ENCODE data around the gene NFAM1. TPM values are rescaled to one million over a fixed set of nuclear protein-coding genes. Genes with fewer than 3 reads are reported as not detected.

NFAM1 gene
- polyA plus RNA-seq, 1 of the 3 experiments (the other 2 are of a cell fraction), result 0.02 TPM

DNA sequence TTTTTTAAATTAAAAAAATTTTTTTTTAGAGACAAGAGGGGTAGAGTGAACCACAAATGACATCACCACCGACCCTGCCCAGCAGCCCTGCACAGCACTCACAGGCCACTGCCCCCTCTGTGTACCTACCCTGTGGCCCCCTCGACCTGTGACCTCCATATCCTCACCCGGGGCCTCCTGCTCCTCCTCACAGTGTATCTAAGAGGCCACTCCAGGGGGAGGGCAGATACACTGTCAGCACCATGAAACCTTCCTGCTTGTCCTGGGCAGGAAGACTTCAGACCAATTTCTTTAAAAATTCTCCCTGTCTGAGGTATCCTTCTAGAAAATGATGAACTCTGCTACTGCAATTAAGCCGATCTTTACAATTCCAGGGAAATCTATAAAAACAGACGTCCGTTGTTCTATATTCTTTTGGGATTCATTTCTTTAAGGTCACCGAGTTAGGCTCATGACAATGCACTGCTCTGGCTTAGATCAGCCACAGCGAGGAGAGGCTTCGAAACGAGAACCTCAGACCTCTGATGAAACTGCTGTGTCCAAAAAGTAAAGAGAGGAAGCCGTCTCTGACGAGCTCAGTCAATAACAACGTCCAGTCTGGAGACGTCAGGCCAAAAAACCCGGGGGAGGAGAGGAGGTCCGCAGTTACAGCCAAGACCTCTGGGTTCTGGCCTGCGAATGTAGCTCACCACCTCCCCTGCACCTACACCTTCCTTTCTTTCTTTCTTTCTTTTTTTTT lies 17.5 kb downstream of the NFAM1 start:
- no peak for DNase-seq
- Histone ChIP-seq H3K4me1 (ENCODE audit: control insufficient read depth in 1 of 2, insufficient read depth in 2 of 2, low read depth in 1 of 2, low read length in 1 of 2) (no peaks in the 10 kb centered on the region; a peak in 1 of 4 replicates), H3K79me2 (ENCODE audit: insufficient read depth) (no peaks in the 10 kb centered on the region), H3K27me3 (ENCODE audit: insufficient read depth) (no peaks in the 10 kb centered on the region), H3K9me3 (no peaks in the 10 kb centered on the region), H3F3A (replicated peaks; ENCODE audit: insufficient read depth) (no peaks in the 10 kb centered on the region), H2AFZ (ENCODE audit: low read depth) (no peak overlapping the region), H3K9ac (no peak overlapping the region), H3K4me2 (no peak overlapping the region), H3K4me3 (ENCODE audit: low read depth in 2 of 2, low read length in 1 of 2) (no peak overlapping the region), H4K20me1 (ENCODE audit: insufficient read depth) (no peaks in the 10 kb centered on the region), H3K9me2 (no peaks in the 10 kb centered on the region), H3K27ac (ENCODE audit: low read depth in 2 of 2, low read length in 1 of 2) (no peak overlapping the region), H3K36me3 (replicated peaks in 1 of 2; ENCODE audit: control insufficient read depth in 1 of 2, insufficient read depth in 2 of 2, low read length in 1 of 2) (no peaks in the 10 kb centered on the region)
- 80% methylated on average over 12 of the region's 17 CpGs for WGBS (ENCODE audit: low lambda C conversion rate)
- ChIA-PET POLR2A (interaction anchor here (0.7 kb wide), 1 partner anchor 429 kb away, joined by 3 read pairs; no protein-coding TSS in a partner anchor), CTCF (no interaction called here)
- TF ChIP-seq, protein P1, sequence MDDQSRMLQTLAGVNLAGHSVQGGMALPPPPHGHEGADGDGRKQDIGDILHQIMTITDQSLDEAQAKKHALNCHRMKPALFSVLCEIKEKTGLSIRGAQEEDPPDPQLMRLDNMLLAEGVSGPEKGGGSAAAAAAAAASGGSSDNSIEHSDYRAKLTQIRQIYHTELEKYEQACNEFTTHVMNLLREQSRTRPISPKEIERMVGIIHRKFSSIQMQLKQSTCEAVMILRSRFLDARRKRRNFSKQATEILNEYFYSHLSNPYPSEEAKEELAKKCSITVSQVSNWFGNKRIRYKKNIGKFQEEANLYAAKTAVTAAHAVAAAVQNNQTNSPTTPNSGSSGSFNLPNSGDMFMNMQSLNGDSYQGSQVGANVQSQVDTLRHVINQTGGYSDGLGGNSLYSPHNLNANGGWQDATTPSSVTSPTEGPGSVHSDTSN (IDR thresholded peaks at IDR 0.05), result no peak
- TF ChIP-seq NRF1 (IDR thresholded peaks at IDR 0.05; ENCODE audit: low read depth, low read length), result no peak
- no peak for TF ChIP-seq JUND (IDR thresholded peaks at IDR 0.05)
- no peak for TF ChIP-seq TCF12 (IDR thresholded peaks at IDR 0.05)
- TF ChIP-seq, protein P2, sequence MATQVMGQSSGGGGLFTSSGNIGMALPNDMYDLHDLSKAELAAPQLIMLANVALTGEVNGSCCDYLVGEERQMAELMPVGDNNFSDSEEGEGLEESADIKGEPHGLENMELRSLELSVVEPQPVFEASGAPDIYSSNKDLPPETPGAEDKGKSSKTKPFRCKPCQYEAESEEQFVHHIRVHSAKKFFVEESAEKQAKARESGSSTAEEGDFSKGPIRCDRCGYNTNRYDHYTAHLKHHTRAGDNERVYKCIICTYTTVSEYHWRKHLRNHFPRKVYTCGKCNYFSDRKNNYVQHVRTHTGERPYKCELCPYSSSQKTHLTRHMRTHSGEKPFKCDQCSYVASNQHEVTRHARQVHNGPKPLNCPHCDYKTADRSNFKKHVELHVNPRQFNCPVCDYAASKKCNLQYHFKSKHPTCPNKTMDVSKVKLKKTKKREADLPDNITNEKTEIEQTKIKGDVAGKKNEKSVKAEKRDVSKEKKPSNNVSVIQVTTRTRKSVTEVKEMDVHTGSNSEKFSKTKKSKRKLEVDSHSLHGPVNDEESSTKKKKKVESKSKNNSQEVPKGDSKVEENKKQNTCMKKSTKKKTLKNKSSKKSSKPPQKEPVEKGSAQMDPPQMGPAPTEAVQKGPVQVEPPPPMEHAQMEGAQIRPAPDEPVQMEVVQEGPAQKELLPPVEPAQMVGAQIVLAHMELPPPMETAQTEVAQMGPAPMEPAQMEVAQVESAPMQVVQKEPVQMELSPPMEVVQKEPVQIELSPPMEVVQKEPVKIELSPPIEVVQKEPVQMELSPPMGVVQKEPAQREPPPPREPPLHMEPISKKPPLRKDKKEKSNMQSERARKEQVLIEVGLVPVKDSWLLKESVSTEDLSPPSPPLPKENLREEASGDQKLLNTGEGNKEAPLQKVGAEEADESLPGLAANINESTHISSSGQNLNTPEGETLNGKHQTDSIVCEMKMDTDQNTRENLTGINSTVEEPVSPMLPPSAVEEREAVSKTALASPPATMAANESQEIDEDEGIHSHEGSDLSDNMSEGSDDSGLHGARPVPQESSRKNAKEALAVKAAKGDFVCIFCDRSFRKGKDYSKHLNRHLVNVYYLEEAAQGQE (IDR thresholded peaks at IDR 0.05; ENCODE audit: low read depth, low read length), result no peak
- no peak for TF ChIP-seq GABPA (IDR thresholded peaks at IDR 0.05; ENCODE audit: low read depth)
- no peak for TF ChIP-seq FOSL2 (IDR thresholded peaks at IDR 0.05; ENCODE audit: borderline replicate concordance, low read depth)
- no peak for TF ChIP-seq RCOR1 (IDR thresholded peaks at IDR 0.05; ENCODE audit: low read length)
- TF ChIP-seq, protein P3, sequence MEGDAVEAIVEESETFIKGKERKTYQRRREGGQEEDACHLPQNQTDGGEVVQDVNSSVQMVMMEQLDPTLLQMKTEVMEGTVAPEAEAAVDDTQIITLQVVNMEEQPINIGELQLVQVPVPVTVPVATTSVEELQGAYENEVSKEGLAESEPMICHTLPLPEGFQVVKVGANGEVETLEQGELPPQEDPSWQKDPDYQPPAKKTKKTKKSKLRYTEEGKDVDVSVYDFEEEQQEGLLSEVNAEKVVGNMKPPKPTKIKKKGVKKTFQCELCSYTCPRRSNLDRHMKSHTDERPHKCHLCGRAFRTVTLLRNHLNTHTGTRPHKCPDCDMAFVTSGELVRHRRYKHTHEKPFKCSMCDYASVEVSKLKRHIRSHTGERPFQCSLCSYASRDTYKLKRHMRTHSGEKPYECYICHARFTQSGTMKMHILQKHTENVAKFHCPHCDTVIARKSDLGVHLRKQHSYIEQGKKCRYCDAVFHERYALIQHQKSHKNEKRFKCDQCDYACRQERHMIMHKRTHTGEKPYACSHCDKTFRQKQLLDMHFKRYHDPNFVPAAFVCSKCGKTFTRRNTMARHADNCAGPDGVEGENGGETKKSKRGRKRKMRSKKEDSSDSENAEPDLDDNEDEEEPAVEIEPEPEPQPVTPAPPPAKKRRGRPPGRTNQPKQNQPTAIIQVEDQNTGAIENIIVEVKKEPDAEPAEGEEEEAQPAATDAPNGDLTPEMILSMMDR (IDR thresholded peaks at IDR 0.05), result no peak

DNA sequence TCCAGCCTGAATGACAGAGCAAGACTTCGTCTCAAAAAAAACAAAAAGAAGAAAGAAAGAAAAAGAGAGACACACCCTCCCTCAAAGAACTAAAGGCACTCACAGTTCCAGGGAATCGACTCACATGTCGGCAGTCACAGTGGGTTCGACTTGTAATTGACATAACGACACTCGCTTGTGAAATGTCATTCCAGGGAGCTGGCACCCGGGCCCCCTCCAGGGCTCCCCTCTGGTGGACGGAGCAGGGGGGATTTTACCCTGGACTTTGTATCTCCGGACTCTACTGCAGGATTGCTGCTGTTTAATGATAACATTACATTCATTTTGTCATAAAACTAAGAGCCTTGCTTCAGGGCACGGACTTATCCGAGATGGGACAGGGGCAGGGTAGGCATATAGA lies 18.2 kb downstream of the NFAM1 start:
- no peak for DNase-seq
- no peak overlapping the region for H3K27ac ChIP-seq (ENCODE audit: low read depth in 2 of 2, low read length in 1 of 2)
- no peaks in the 10 kb centered on the region for H3K27me3 ChIP-seq (ENCODE audit: insufficient read depth)
- H3K4me2 ChIP-seq, result no peak overlapping the region
- H3K9me2 ChIP-seq, result no peaks in the 10 kb centered on the region
- 93% methylated on average over 6 of the region's 11 CpGs for WGBS (ENCODE audit: low lambda C conversion rate)
- H4K20me1 ChIP-seq (ENCODE audit: insufficient read depth), result no peaks in the 10 kb centered on the region
- H3K4me3 ChIP-seq (ENCODE audit: low read depth in 2 of 2, low read length in 1 of 2), result no peak overlapping the region
- POLR2A ChIA-PET, result no interaction called here
- H2AFZ ChIP-seq (ENCODE audit: low read depth), result no peak overlapping the region
- CTCF ChIA-PET, result no interaction called here
- H3K9me3 ChIP-seq, result no peaks in the 10 kb centered on the region
- H3K9ac ChIP-seq, result no peak overlapping the region
- no peaks in the 10 kb centered on the region for H3F3A ChIP-seq (replicated peaks; ENCODE audit: insufficient read depth)
- H3K36me3 ChIP-seq (replicated peaks in 1 of 2; ENCODE audit: control insufficient read depth in 1 of 2, insufficient read depth in 2 of 2, low read length in 1 of 2), result no peaks in the 10 kb centered on the region
- no peaks in the 10 kb centered on the region; a peak in 1 of 4 replicates for H3K4me1 ChIP-seq (ENCODE audit: control insufficient read depth in 1 of 2, insufficient read depth in 2 of 2, low read depth in 1 of 2, low read length in 1 of 2)
- H3K79me2 ChIP-seq (ENCODE audit: insufficient read depth), result no peaks in the 10 kb centered on the region
- TF ChIP-seq NRF1 (IDR thresholded peaks at IDR 0.05; ENCODE audit: low read depth, low read length) (no peak), FOXM1 (IDR thresholded peaks at IDR 0.05; ENCODE audit: low read depth) (no peak), FOSL2 (IDR thresholded peaks at IDR 0.05; ENCODE audit: borderline replicate concordance, low read depth) (no peak), MXI1 (IDR thresholded peaks at IDR 0.05; ENCODE audit: low read depth, low read length) (no peak), TEAD4 (IDR thresholded peaks at IDR 0.05; ENCODE audit: borderline replicate concordance, insufficient read depth) (no peak), RXRA (IDR thresholded peaks at IDR 0.05; ENCODE audit: borderline replicate concordance, low read depth) (no peak), YY1 (IDR thresholded peaks at IDR 0.05; ENCODE audit: low read depth) (no peak), RFX5 (IDR thresholded peaks at IDR 0.05; ENCODE audit: low read length) (no peak), GABPA (IDR thresholded peaks at IDR 0.05; ENCODE audit: low read depth) (no peak), SMC3 (IDR thresholded peaks at IDR 0.05; ENCODE audit: low read depth, low read length) (no peak), EP300 (IDR thresholded peaks at IDR 0.05; ENCODE audit: borderline replicate concordance in 1 of 2, low read depth in 1 of 2, low read length in 1 of 2) (no peak)
- TF ChIP-seq, protein P2 (IDR thresholded peaks at IDR 0.05; ENCODE audit: low read depth, low read length), result no peak

All from SK-N-SH (cell line).